ENCODE data around the gene GALNT10.

GALNT10 gene

DNA sequence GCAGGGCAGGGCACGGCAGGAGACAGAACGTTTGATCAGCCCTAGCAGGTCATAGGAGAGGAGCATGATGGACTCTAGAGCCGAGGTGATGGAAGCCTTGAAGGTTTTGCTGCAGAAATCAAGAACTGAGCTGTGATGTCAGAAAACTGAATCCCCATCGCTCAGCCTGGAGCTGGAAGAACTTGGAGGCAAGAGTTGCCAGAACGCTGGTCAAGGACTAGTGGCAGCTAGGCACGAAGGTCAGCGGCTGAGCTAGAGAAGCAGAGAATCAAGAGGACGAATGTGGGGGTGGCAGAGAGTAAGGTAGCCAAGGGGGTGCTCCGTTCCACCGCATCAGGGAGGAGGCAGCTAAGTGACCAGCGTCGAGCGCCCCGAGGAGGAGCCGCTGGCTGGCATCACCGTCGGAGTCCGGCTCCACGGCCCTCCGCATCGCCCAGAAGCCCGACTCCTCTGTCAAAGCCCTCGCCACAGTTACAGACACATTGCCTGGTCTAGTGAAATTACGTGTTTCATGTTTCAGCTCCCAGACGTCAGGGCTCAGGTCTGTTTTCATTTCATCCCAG is 1.2 kb upstream of the GALNT10 start:
- TF ChIP-seq, protein P1, sequence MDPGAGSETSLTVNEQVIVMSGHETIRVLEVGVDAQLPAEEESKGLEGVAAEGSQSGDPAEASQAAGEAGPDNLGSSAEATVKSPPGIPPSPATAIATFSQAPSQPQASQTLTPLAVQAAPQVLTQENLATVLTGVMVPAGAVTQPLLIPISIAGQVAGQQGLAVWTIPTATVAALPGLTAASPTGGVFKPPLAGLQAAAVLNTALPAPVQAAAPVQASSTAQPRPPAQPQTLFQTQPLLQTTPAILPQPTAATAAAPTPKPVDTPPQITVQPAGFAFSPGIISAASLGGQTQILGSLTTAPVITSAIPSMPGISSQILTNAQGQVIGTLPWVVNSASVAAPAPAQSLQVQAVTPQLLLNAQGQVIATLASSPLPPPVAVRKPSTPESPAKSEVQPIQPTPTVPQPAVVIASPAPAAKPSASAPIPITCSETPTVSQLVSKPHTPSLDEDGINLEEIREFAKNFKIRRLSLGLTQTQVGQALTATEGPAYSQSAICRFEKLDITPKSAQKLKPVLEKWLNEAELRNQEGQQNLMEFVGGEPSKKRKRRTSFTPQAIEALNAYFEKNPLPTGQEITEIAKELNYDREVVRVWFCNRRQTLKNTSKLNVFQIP (CRISPR knock-in tag; IDR thresholded peaks at IDR 0.05; ENCODE audit: borderline replicate concordance, low read depth), result no peak
- no peak for TF ChIP-seq GLIS3 (CRISPR knock-in tag; IDR thresholded peaks at IDR 0.05)
- ATAC-seq, result no peak; the same call in 2 of the 3 replicates

DNA sequence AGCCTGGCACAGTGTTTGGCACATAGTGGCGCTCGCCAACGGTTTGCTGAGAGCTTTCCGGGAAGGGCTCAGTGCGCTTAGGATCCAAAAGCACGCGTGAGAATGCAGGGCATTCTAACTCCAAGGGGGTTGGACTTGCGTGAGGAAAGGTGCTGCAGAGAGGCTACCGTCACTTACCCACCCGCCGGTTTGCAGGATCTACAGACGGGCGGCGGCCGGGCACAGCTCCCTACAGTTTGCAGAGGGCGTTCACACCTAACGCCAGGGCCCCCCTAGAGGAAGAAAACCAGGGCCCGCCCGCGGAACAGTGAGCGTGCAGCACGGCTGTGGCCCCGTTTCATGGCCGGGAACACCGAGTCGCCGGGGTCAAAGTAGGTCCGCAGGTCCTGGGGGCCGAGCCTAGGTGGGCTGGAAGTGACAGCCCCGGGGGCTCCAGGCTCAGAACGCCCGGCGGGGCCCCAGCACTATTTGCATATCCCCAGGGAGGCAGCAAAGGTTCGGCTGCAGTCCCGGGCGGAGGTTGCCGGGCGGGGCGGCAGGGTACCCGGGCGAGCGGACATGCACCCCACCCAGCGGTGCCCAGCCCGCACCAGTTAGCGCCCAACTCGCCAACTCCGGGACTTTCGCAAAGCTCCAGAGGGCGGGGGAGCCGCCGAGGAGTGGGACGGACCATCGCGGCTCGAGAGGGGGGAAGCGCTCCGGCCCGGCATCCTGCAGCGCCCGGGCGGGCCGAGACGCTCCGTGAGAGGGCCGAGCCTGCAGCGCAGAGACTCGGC is 526 bp upstream of the GALNT10 start:
- TF ChIP-seq ISL1 (CRISPR knock-in tag; IDR thresholded peaks at IDR 0.05) (no peak), CSDC2 (CRISPR knock-in tag; IDR thresholded peaks at IDR 0.05) (no peak), ZNF8 (CRISPR knock-in tag; IDR thresholded peaks at IDR 0.05) (no peak), TOX (CRISPR knock-in tag; IDR thresholded peaks at IDR 0.05; ENCODE audit: borderline replicate concordance) (no peak), ZFP30 (CRISPR knock-in tag; IDR thresholded peaks at IDR 0.05) (no peak), RARB (CRISPR knock-in tag; IDR thresholded peaks at IDR 0.05) (no peak), ZFP3 (CRISPR knock-in tag; IDR thresholded peaks at IDR 0.05) (no peak), ARNTL (CRISPR knock-in tag; IDR thresholded peaks at IDR 0.05; ENCODE audit: borderline replicate concordance, low read depth) (no peak), OSR1 (CRISPR knock-in tag; IDR thresholded peaks at IDR 0.05) (no peak)
- TF ChIP-seq, protein P2, sequence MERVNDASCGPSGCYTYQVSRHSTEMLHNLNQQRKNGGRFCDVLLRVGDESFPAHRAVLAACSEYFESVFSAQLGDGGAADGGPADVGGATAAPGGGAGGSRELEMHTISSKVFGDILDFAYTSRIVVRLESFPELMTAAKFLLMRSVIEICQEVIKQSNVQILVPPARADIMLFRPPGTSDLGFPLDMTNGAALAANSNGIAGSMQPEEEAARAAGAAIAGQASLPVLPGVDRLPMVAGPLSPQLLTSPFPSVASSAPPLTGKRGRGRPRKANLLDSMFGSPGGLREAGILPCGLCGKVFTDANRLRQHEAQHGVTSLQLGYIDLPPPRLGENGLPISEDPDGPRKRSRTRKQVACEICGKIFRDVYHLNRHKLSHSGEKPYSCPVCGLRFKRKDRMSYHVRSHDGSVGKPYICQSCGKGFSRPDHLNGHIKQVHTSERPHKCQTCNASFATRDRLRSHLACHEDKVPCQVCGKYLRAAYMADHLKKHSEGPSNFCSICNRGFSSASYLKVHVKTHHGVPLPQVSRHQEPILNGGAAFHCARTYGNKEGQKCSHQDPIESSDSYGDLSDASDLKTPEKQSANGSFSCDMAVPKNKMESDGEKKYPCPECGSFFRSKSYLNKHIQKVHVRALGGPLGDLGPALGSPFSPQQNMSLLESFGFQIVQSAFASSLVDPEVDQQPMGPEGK (CRISPR knock-in tag; IDR thresholded peaks at IDR 0.05; ENCODE audit: borderline replicate concordance), result no peak
- peak; percentile 73 for ATAC-seq

DNA sequence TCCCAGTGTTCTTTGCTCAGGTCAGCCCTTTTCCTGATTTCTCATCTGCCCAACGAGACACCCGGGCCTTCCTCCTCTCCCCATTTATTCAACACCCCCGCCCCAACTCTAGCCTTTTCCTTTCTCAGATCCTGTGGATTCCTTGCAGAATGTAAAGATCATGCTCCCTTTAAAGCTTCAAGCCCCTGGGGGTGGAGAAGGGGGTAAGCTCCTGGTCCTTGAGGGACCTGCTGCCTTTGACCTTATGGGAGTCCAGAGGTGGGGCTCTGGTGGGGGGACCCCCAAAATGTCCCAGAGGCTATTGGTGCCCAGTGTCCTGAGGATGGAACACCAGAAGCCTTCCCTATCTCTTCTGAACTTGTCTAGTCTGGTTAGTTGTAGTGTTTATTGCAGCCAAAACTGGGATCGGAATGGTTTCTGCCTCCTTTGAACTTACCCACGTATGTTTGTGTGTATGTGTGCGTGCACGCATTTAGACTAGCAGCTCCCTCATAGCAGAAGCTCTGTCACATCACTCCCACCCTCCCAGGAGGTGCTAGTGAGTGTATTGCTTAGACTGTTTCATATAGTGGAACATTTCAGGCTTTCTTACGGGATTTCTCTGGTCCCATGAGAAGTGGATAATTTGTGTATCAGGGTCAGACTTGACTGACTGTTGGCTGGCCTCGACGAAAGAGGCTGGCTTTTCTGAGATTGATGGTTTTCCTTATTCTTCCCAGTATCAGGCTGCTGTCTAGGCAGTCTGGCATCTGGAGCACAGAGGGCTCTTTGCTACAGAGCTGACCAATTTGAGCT is 1.1 kb downstream of the GALNT10 start:
- ATAC-seq, result peak; percentile 4; the same call in 2 of the 3 replicates
- no peak for TF ChIP-seq TCF4 (CRISPR knock-in tag; IDR thresholded peaks at IDR 0.05; ENCODE audit: borderline replicate concordance)
- TF ChIP-seq BACH2 (CRISPR knock-in tag; IDR thresholded peaks at IDR 0.05; ENCODE audit: borderline replicate concordance), result no peak
- TF ChIP-seq, protein P1 (CRISPR knock-in tag; IDR thresholded peaks at IDR 0.05; ENCODE audit: borderline replicate concordance, low read depth), result no peak
- TF ChIP-seq ZFP3 (CRISPR knock-in tag; IDR thresholded peaks at IDR 0.05), result no peak
- no peak for TF ChIP-seq OSR1 (CRISPR knock-in tag; IDR thresholded peaks at IDR 0.05)
- TF ChIP-seq, protein P3, sequence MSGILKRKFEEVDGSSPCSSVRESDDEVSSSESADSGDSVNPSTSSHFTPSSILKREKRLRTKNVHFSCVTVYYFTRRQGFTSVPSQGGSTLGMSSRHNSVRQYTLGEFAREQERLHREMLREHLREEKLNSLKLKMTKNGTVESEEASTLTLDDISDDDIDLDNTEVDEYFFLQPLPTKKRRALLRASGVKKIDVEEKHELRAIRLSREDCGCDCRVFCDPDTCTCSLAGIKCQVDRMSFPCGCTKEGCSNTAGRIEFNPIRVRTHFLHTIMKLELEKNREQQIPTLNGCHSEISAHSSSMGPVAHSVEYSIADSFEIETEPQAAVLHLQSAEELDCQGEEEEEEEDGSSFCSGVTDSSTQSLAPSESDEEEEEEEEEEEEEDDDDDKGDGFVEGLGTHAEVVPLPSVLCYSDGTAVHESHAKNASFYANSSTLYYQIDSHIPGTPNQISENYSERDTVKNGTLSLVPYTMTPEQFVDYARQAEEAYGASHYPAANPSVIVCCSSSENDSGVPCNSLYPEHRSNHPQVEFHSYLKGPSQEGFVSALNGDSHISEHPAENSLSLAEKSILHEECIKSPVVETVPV (CRISPR knock-in tag; IDR thresholded peaks at IDR 0.05), result no peak
- no peak for TF ChIP-seq ZNF565 (CRISPR knock-in tag; conservative IDR thresholded peaks at IDR 0.05; ENCODE audit: low read depth)
- no peak for TF ChIP-seq ZNF8 (CRISPR knock-in tag; IDR thresholded peaks at IDR 0.05)
- TF ChIP-seq PPARA (CRISPR knock-in tag; IDR thresholded peaks at IDR 0.05; ENCODE audit: borderline replicate concordance), result no peak
- no peak for TF ChIP-seq ARNTL (CRISPR knock-in tag; IDR thresholded peaks at IDR 0.05; ENCODE audit: borderline replicate concordance, low read depth)
- TF ChIP-seq ISL1 (CRISPR knock-in tag; IDR thresholded peaks at IDR 0.05), result no peak
- TF ChIP-seq CSDC2 (CRISPR knock-in tag; IDR thresholded peaks at IDR 0.05), result no peak

DNA sequence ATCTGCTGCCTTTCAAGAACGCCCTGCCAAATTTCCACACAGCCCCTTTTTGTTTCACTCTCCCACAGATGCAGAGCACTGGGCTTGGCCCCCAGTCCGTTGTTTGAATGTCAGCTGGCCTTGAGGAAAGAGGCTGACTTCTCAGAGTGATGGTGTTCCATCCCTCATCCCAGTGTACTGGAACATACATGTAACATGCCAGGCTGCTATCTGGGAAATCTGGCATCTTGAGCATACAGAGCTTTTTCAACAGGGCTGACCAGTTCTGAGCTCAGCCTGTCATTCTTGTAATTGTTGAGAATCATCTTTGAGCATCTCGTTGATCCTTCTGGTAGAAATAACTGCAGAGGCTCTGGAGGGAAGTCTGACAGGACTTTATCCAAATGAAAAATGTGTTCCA is 2.8 kb downstream of the GALNT10 start:
- no peak for ATAC-seq
- no peak for TF ChIP-seq ESRRG (CRISPR knock-in tag; IDR thresholded peaks at IDR 0.05)
- no peak for TF ChIP-seq ZNF70 (CRISPR knock-in tag; IDR thresholded peaks at IDR 0.05)
- no peak for TF ChIP-seq OSR1 (CRISPR knock-in tag; IDR thresholded peaks at IDR 0.05)
- TF ChIP-seq ZFP30 (CRISPR knock-in tag; IDR thresholded peaks at IDR 0.05), result no peak
- no peak for TF ChIP-seq BACH2 (CRISPR knock-in tag; IDR thresholded peaks at IDR 0.05; ENCODE audit: borderline replicate concordance)
- no peak for TF ChIP-seq RARB (CRISPR knock-in tag; IDR thresholded peaks at IDR 0.05)
- TF ChIP-seq ARNTL (CRISPR knock-in tag; IDR thresholded peaks at IDR 0.05; ENCODE audit: borderline replicate concordance, low read depth), result no peak
- no peak for TF ChIP-seq SNAI2 (CRISPR knock-in tag; IDR thresholded peaks at IDR 0.05)
- no peak for TF ChIP-seq ZNF8 (CRISPR knock-in tag; IDR thresholded peaks at IDR 0.05)
- no peak for TF ChIP-seq PPARA (CRISPR knock-in tag; IDR thresholded peaks at IDR 0.05; ENCODE audit: borderline replicate concordance)
- no peak for TF ChIP-seq CSDC2 (CRISPR knock-in tag; IDR thresholded peaks at IDR 0.05)
- TF ChIP-seq ZC3H10 (CRISPR knock-in tag; IDR thresholded peaks at IDR 0.05), result no peak
- no peak for TF ChIP-seq ZNF565 (CRISPR knock-in tag; conservative IDR thresholded peaks at IDR 0.05; ENCODE audit: low read depth)
- no peak for TF ChIP-seq TOX (CRISPR knock-in tag; IDR thresholded peaks at IDR 0.05; ENCODE audit: borderline replicate concordance)
- TF ChIP-seq, protein P1 (CRISPR knock-in tag; IDR thresholded peaks at IDR 0.05; ENCODE audit: borderline replicate concordance, low read depth), result no peak
- TF ChIP-seq, protein P4, sequence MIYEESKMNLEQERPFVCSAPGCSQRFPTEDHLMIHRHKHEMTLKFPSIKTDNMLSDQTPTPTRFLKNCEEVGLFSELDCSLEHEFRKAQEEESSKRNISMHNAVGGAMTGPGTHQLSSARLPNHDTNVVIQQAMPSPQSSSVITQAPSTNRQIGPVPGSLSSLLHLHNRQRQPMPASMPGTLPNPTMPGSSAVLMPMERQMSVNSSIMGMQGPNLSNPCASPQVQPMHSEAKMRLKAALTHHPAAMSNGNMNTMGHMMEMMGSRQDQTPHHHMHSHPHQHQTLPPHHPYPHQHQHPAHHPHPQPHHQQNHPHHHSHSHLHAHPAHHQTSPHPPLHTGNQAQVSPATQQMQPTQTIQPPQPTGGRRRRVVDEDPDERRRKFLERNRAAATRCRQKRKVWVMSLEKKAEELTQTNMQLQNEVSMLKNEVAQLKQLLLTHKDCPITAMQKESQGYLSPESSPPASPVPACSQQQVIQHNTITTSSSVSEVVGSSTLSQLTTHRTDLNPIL (CRISPR knock-in tag; IDR thresholded peaks at IDR 0.05; ENCODE audit: low read depth), result no peak
- no peak for TF ChIP-seq ZFP3 (CRISPR knock-in tag; IDR thresholded peaks at IDR 0.05)
- TF ChIP-seq ISL1 (CRISPR knock-in tag; IDR thresholded peaks at IDR 0.05), result no peak
